IgD-negative memory B cell (primary cell): ENCODE measurements around the gene ACLY. TPM values are rescaled to one million over a fixed set of nuclear protein-coding genes. Genes with fewer than 3 reads are reported as not detected.

Source experiments
- H3K27ac Mint-ChIP-seq, 3 donors: one replicate each; pipeline ENCODE4 v1.8.0; 2020 to 2022; ENCODE audit warnings: mild to moderate bottlenecking in 3 of 3, mixed read lengths in 3 of 3, moderate library complexity in 1 of 3
- H3K27me3 Mint-ChIP-seq: one replicate; pipeline ENCODE4 v1.8.0; 2021; ENCODE audit warnings: mixed read lengths
- H3K36me3 Mint-ChIP-seq: one replicate; pipeline ENCODE4 v1.8.0; 2020; ENCODE audit warnings: mild to moderate bottlenecking, mixed read lengths
- H3K4me1 Mint-ChIP-seq, 3 donors: one replicate each; pipeline ENCODE4 v1.8.0; 2020 to 2022; ENCODE audit warnings: mixed read lengths in 3 of 3, mild to moderate bottlenecking in 1 of 3
- H3K4me3 Mint-ChIP-seq, 4 donors: one replicate each; pipeline ENCODE4 v1.8.0; 2020 to 2022; ENCODE audit warnings: mild to moderate bottlenecking in 4 of 4, mixed read lengths in 4 of 4, moderate library complexity in 3 of 4
- H3K9me3 Mint-ChIP-seq, 3 donors: one replicate each; pipeline ENCODE4 v1.8.0; 2020 to 2021; ENCODE audit warnings: mixed read lengths in 3 of 3, mild to moderate bottlenecking in 1 of 3
- polyA plus RNA-seq: library from polyadenylated mRNA; unstranded; fragments of 300-500 nt; fragmentation: Illumina TruSeq; gene quantifications from one replicate; pipeline ENCODE4 v1.2.3, GENCODE V29; 2021

ACLY gene
- polyA plus RNA-seq, 1 donor from 2014 or later, result 52.9 TPM

DNA sequence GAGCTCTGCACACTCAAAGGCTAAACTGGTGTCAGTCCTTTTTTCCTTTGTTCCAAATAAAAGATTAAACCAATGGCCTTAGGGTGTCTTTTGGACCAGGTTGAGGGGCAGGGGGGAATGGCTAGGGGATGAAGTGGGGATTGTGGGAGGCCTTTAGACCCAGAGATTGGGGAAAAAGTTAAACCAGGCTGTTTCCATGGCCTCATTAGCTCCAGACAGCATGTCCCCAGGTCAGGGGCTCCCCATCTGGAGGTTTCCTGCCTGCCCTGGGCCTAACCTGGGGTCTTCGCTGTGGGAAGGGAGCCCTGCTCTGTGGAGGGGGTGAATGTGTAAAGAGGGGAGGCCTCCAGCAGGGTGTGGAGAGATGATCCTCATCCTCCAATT, 95.6 kb downstream of the ACLY start:
- Mint-ChIP-seq H3K27ac (no peak overlapping the region), H3K27me3 (peaks cover 6% of the 10 kb centered on the region), H3K4me3 (no peak overlapping the region), H3K36me3 (peaks cover 2% of the 10 kb centered on the region), H3K9me3 (no peaks in the 10 kb centered on the region), H3K4me1 (no peaks in the 10 kb centered on the region)

DNA sequence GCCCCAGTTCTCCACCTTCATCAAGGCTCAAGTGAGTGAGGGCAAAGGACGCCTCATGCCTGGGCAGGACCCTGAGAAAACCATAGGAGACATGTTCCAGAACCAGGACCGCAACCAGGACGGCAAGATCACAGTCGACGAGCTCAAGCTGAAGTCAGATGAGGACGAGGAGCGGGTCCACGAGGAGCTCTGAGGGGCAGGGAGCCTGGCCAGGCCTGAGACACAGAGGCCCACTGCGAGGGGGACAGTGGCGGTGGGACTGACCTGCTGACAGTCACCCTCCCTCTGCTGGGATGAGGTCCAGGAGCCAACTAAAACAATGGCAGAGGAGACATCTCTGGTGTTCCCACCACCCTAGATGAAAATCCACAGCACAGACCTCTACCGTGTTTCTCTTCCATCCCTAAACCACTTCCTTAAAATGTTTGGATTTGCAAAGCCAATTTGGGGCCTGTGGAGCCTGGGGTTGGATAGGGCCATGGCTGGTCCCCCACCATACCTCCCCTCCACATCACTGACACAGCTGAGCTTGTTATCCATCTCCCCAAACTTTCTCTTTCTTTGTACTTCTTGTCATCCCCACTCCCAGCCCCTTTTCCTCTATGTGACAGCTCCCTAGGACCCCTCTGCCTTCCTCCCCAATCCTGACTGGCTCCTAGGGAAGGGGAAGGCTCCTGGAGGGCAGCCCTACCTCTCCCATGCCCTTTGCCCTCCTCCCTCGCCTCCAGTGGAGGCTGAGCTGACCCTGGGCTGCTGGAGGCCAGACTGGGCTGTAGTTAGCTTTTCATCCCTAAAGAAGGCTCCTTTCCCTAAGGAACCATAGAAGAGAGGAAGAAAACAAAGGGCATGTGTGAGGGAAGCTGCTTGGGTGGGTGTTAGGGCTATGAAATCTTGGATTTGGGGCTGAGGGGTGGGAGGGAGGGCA, 96.3 kb downstream of the ACLY start:
- H3K27me3 Mint-ChIP-seq, result peaks cover 6% of the 10 kb centered on the region
- no peaks in the 10 kb centered on the region for H3K9me3 Mint-ChIP-seq
- peaks cover 2% of the 10 kb centered on the region for H3K36me3 Mint-ChIP-seq
- H3K4me3 Mint-ChIP-seq, result no peak overlapping the region
- H3K4me1 Mint-ChIP-seq, result no peaks in the 10 kb centered on the region
- no peak overlapping the region for H3K27ac Mint-ChIP-seq

DNA sequence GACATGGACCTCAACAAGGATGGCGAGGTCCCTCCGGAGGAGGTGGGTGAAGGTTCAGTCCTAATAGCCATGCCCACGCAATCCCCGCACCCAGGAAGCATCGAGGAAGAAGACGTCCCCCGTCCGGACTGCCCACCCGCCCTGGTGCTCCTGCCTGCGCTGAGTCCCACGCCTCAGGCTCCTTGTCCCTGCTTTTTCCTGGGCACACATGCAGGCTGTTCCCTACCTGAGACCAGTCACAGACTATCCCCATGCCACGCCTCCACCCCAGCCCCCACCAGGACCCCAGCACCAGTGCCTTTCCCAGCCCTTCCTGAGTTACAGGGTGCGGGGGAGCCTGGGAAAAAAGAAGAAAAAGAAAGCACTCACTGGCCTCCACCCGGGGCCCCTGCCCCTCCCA, 97.0 kb downstream of the ACLY start:
- Mint-ChIP-seq H3K9me3 (no peaks in the 10 kb centered on the region), H3K36me3 (peaks cover 2% of the 10 kb centered on the region), H3K27ac (no peak overlapping the region), H3K27me3 (peaks cover 6% of the 10 kb centered on the region), H3K4me1 (no peaks in the 10 kb centered on the region), H3K4me3 (peak overlapping the region in 1 of 4 donors; percentile 23)

DNA sequence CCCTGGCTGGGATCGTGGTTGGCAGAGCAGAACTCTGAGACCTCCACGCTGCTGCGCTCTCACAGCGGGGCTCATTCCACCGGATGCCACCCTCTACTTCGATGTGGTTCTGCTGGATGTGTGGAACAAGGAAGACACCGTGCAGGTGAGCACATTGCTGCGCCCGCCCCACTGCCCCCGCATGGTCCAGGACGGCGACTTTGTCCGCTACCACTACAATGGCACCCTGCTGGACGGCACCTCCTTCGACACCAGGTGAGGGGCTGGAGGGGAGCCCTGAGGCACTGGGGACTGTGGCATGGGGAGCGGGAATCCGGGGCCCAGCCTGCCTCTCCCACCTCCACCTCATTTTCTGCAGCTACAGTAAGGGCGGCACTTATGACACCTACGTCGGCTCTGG, 100.7 kb downstream of the ACLY start:
- Mint-ChIP-seq H3K4me3 (peak overlapping the region in 1 of 4 donors; percentile 17), H3K9me3 (no peaks in the 10 kb centered on the region), H3K36me3 (no peaks in the 10 kb centered on the region), H3K4me1 (peaks cover 0 to 4% (median 1%) of the 10 kb centered on the region in 3 donors), H3K27me3 (peaks cover 6% of the 10 kb centered on the region), H3K27ac (no peak overlapping the region)

Other genes with a start within 250 kb of the ACLY start
- 1,505 TPM for gene EIF1, start 230.1 kb downstream of the ACLY start, polyA plus RNA-seq
- gene GAST, start 206.6 kb downstream of the ACLY start, polyA plus RNA-seq, result not detected
- not detected for gene HAP1, start 184.3 kb downstream of the ACLY start, polyA plus RNA-seq
- gene JUP, start 132.2 kb downstream of the ACLY start, polyA plus RNA-seq, result 72.0 TPM
- gene P3H4, start 107.0 kb downstream of the ACLY start, polyA plus RNA-seq, result 1.5 TPM
- gene FKBP10, start 105.9 kb downstream of the ACLY start, polyA plus RNA-seq, result not detected
- gene NT5C3B, start 82.7 kb downstream of the ACLY start, polyA plus RNA-seq, result 50.1 TPM
- 0.16 TPM for gene KLHL10, start 81.1 kb downstream of the ACLY start, polyA plus RNA-seq
- gene KLHL11, start 53.5 kb downstream of the ACLY start, polyA plus RNA-seq, result 6.5 TPM
- 0.10 TPM for gene ODAD4, start 11.7 kb upstream of the ACLY start, polyA plus RNA-seq
- 53.0 TPM for gene CNP, start 47.8 kb upstream of the ACLY start, polyA plus RNA-seq
- gene DNAJC7, start 98.5 kb upstream of the ACLY start, polyA plus RNA-seq, result 82.3 TPM
- 30.7 TPM for gene NKIRAS2, start 101.1 kb upstream of the ACLY start, polyA plus RNA-seq
- 0.48 TPM for gene C17orf113, start 131.7 kb upstream of the ACLY start, polyA plus RNA-seq
- 0.09 TPM for gene ZNF385C, start 179.5 kb upstream of the ACLY start, polyA plus RNA-seq
- 13.3 TPM for gene DHX58, start 193.8 kb upstream of the ACLY start, polyA plus RNA-seq
- 26.7 TPM for gene KAT2A, start 202.4 kb upstream of the ACLY start, polyA plus RNA-seq
- 0.15 TPM for gene HSPB9, start 203.9 kb upstream of the ACLY start, polyA plus RNA-seq
- 86.8 TPM for gene RAB5C, start 236.0 kb upstream of the ACLY start, polyA plus RNA-seq